VCaP (cell line): ENCODE results near the gene ZNF254.

Experiments
- H3K27ac ChIP-seq: fragments of 450-650 bp; 2 replicates; pipeline ENCODE4 v1.5.1; 2017
- CTCF ChIP-seq: fragments of 450-650 bp; conservative IDR thresholded peaks from 2 replicates; pipeline ENCODE4 v1.5.1; 2017; ENCODE audit warnings: mild to moderate bottlenecking, moderate library complexity

The ZNF254 gene

GRCh38 chr19:24053601-24054000 is 33.4 kb upstream of the ZNF254 start:
- H3K27ac ChIP-seq: no peak overlapping the region
- no peak for TF ChIP-seq CTCF

- H3K27ac ChIP-seq: no peak overlapping the region
- TF ChIP-seq CTCF: no peak
Measured at GRCh38 chr19:24054044-24054935, 32.7 kb upstream of the ZNF254 start.

DNA sequence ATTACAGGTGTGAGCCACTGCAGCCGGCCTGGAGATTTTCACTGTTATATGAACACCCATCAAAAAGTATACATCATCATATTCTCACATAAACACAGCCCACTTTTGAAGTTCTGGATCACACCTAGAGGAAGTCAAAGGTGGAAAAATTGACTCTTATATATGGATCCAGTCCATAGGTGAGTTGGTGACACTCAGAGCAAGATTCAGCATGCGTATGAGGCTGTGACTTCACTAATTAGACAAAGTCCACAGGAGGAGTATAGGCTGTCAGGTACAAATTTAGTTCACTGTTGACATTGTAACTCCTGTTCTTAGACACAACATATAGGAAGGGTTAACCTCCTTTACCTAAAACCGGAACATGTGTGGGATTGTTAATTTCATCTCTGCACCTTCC is 31.4 kb upstream of the ZNF254 start:
- no peak overlapping the region for H3K27ac ChIP-seq
- TF ChIP-seq CTCF: no peak

- TF ChIP-seq CTCF: no peak
Measured at GRCh38 chr19:24057144-24057543, 29.8 kb upstream of the ZNF254 start.

DNA sequence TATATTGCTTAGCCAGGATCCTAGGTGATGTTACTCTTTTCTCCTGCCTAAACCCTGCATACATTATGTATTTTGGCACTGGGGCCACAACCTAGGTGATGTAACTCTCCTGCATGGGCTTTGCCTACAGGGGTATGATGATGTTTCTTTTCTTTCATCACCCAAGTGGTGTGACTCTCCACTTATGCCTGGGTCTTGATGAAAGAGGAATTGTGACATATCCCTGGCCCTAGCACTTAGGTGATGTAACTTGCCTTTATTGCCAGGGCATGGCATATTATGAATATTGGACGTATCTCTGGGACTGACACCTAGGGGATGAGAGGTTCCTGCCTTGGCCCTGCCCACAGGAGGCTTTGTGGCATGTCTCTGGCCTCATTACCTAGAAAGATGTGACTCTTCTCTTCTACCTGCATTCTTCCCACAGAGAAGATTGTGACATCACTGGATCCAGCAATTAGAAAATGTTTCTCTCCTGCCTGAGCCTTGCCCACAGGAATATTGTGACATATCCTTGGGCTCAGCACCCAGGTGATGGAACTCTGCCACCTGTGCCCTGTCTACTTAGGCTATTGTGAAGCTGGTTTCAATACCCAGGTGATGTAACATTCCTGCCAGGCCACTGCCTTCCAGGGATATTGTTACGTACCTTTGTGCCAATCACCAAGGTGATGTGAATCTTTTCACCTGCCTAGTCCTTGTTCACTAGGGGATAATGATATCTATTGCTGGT is 27.3 kb upstream of the ZNF254 start:
- no peak overlapping the region for H3K27ac ChIP-seq
- no peak for TF ChIP-seq CTCF

More at GRCh38 chr19:24057144-24057543, 29.8 kb upstream of the ZNF254 start:
- H3K27ac ChIP-seq: no peak overlapping the region

DNA sequence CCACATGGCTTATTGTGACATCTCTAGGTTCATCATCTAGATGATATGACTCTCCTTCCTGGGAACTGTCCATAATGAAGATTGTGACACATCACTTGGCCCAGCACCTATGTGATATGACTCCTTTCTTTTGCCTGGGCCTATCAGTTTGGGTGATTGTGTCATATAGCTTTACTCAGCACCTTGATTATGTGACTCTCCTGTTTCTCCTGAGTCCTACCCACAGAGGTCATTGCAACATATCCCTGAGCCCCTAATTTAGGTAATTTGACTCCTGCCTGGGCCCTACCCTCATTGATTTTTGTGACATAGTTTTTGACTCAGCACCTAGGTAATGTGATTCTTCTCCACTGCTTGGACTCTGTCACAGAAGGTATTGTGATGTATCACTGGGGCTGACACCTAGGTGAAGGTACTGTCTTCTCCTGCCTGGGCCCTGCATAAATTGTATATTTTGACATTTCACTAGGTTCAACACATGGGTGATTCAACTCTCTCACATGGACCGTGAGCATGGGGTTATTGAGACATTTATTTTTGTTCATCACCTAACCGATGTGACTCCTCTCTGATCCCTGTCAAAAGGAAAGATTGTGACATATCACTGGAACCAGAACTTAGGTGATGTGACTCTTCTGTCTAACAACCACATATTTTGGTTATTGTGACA is 26.2 kb upstream of the ZNF254 start:
- TF ChIP-seq CTCF: no peak
- H3K27ac ChIP-seq: no peak overlapping the region

DNA sequence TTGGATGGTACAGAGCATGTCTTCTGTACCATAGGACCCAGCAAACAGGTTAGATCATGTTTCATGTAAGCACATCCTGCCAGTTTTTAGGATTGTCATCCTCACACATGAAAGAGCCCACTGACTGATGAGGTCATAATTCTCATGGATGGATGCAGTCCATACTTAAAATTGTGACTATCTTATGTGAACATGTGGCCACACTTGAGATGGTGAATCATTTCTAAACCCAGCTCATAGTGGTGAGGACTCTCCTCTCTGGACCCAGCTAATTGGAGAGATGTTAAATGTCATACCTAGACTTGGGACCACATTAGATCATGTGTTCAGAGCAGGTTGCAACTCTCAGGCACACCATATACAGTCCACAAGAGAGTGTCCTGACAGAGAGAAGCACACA is 24.8 kb upstream of the ZNF254 start:
- H3K27ac ChIP-seq: no peak overlapping the region
- TF ChIP-seq CTCF: no peak
